Measurements from ENCODE around the gene MDH1. TPM values are rescaled to one million over a fixed set of nuclear protein-coding genes. Genes with fewer than 3 reads are reported as not detected.

Gene MDH1
- total RNA-seq: 209 and 227 TPM in 2 replicates

DNA sequence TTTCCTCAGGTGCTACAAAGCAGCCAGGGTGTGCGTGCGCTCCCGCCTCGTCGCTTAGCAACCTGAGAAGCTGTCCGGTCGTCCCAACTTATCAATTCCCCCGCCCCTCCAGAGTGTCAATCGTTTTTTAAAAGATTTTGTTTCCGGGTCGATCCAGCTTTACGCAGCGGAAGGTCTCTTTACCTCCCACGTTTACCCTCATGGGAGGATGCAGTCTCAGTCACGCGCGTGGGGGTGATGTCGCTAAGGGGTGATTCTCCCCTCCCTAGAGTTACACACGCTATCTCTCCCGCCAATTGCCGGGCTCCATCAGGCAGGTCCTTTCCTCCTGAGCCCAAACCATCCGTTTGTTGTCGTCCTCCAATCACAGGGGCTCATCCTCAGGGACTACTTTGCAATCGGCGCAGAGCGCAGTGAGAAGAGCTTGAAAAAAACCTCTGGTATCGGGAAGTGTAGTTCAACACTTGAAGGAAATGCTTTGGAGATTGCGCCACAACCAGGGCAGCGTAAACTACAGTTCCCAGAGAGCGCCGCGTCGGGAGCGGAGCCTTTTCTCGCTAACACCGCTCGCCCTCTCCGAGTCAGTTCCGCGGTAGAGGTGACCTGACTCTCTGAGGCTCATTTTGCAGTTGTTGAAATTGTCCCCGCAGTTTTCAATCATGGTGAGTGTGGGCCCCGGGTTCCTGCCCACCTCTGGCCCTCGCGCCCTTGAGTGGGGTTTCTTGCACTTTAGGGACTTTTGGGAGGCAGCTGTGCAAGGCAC, at the start of gene MDH1, which contains the start of gene WDPCP:
TSS of gene MDH1 (plus strand) at position 579 of the 763 bp plus-strand sequence. CDS start at position 660, 81 bp downstream.
TSS of gene WDPCP (minus strand) at position 93 of the 763 bp plus-strand sequence. CDS start 206 bp downstream, outside the sequence.
- TF ChIP-seq, protein P1, sequence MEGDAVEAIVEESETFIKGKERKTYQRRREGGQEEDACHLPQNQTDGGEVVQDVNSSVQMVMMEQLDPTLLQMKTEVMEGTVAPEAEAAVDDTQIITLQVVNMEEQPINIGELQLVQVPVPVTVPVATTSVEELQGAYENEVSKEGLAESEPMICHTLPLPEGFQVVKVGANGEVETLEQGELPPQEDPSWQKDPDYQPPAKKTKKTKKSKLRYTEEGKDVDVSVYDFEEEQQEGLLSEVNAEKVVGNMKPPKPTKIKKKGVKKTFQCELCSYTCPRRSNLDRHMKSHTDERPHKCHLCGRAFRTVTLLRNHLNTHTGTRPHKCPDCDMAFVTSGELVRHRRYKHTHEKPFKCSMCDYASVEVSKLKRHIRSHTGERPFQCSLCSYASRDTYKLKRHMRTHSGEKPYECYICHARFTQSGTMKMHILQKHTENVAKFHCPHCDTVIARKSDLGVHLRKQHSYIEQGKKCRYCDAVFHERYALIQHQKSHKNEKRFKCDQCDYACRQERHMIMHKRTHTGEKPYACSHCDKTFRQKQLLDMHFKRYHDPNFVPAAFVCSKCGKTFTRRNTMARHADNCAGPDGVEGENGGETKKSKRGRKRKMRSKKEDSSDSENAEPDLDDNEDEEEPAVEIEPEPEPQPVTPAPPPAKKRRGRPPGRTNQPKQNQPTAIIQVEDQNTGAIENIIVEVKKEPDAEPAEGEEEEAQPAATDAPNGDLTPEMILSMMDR (conservative IDR thresholded peaks at IDR 0.05; ENCODE audit: low read depth, low read length): no peak
- peak within 1 kb of the TSS; percentile 83 for H3K4me3 ChIP-seq (ENCODE audit: low read depth, low read length)
- peak; percentile 100 for DNase-seq (ENCODE audit: low read depth)

DNA sequence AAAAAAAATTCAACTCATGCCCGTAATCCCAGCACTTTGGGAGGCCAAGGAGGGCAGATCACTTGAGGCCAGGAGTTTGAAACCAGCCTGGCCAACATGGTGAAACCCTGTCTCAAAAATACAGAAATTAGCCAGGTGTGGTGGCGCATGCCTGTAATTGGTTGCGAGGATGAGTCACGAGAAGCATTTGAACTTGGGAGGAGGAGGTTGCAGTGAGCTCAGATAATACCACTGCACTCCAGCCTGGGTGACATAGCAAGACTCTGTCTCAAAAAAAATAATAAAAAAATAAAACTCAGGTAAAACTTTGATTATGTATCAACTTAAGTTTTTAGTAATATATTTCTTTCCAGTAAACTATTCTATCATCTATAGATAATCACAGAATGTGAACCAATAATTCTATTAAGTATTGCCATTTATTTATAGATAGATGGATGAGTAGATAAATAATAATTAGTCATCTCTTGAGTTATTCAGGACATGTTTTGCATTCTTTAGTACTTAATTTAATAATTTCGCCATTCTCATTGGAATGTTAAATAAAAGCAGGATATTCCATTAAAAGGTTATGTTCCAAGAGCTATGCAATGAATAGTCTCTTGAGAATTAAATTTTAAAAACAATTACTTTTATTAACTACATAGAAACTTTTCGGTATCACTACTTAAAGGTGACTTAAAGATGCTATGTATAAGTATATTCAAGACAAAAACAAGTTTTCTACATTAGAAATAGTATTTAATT, 49.2 kb upstream of the MDH1 start:
- TF ChIP-seq, protein P1 (conservative IDR thresholded peaks at IDR 0.05; ENCODE audit: low read depth, low read length): no peak
- DNase-seq (ENCODE audit: low read depth): no peak
- H3K4me3 ChIP-seq (ENCODE audit: low read depth, low read length): no peak overlapping the region

DNA sequence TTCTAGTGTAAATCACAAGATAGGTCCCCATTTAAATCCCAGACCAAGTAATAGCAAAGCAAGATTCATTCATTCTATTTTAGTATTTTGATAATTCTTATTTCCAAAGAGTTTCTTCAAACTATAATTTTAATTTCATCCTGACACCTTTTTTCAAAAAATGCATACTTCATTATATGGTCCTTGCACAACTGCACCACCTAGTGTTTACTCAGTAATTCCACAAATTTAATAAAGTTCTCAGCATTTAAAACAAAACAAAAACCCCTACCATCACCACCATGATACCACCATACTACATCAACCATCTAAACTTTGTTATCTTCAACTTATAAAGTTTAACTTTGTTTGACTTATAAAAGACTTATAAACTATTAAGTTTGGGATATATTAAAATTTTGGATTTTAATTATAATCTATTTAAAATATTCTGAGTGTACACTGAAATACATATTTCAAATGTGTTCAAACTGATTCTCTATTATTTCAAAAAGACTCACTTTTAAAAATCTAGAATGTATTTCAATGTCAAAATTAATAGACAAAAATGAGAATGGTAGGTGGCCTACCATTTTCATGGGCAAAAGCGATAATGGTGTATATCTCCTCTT, 44.6 kb upstream of the MDH1 start:
- no peak overlapping the region for H3K4me3 ChIP-seq (ENCODE audit: low read depth, low read length)
- TF ChIP-seq, protein P1 (conservative IDR thresholded peaks at IDR 0.05; ENCODE audit: low read depth, low read length): peak; percentile 64
- no peak for DNase-seq (ENCODE audit: low read depth)

DNA sequence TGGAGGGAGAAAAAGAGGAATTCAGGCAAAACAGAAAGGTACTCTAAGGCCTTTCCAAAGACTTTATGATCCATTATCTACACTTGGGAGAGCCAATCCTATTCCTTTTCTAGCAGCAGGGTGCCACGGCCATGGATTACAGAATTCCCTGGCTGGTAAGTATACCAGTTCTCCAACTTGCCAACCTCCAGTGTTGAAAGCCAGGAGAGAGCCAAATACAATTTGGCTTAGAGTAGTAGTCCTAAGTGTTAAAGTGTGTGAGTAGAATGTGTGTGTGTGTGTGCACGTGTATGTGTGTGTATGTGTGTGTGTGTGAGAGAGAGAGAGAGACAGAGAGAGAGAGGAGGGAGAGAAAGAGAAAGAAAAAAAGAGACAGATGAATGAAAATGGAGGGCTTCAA, 43.7 kb upstream of the MDH1 start:
- DNase-seq (ENCODE audit: low read depth): no peak
- TF ChIP-seq, protein P1 (conservative IDR thresholded peaks at IDR 0.05; ENCODE audit: low read depth, low read length): no peak
- no peak overlapping the region for H3K4me3 ChIP-seq (ENCODE audit: low read depth, low read length)

DNA sequence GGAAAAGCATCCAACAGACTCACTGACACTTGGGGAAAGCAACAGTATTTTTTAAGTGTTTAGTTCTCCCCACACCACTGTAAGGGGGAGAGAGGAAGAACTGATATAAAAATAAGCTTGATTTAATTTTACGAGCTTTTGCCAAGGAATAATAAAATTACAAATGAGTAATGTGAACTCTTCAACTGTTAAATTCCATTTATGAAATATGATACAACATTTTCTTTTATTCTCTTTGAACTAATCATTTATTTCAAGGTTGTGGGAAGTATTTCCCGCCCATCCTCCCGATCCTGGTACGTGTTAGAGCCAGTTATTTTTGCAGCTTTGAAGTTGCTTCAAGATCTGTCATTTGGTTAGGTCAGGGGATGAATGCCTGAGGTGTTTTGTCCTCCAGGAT, 35.7 kb upstream of the MDH1 start:
- TF ChIP-seq, protein P1 (conservative IDR thresholded peaks at IDR 0.05; ENCODE audit: low read depth, low read length): no peak
- H3K4me3 ChIP-seq (ENCODE audit: low read depth, low read length): no peak overlapping the region
- no peak for DNase-seq (ENCODE audit: low read depth)

DNA sequence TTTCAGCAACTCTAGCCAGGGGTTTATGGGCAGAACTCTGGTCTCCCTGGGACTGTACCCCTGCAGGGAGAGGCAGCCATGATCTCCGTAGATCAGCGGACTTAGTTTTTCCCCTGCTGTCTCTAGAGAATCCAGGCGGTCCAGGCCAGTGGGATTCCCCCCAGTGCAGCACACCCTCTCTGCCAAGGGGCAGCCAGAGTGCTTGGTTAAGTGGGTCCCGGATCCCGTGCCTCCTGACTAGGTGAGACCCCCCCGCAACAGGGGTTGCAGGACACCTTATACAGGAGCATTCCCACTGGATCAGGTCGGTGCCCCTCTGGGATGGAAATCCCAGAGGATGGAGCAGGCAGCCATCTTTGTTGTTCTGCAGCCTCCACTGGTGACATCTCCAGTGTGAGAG, 33.5 kb upstream of the MDH1 start:
- H3K4me3 ChIP-seq (ENCODE audit: low read depth, low read length): no peak overlapping the region
- TF ChIP-seq, protein P1 (conservative IDR thresholded peaks at IDR 0.05; ENCODE audit: low read depth, low read length): no peak
- DNase-seq (ENCODE audit: low read depth): no peak

All from epithelial cell of proximal tubule (primary cell).